OCI-LY3 (cell line): ENCODE data around the gene CAMK2G.

Experiments used
- H2AFZ ChIP-seq: fragments of 200-600, 300-600 bp; shearing (Covaris generic); 2 replicates; pipeline ENCODE4 v1.6.0; 2014; ENCODE audit warnings: antibody characterized with exemption, low read depth, low read length
- H3K27ac ChIP-seq: fragments of 200-600, 300-600 bp; sonication (generic); 2 replicates; pipeline ENCODE4 v1.5.1; 2014; ENCODE audit warnings: mild to moderate bottlenecking, low read length, moderate library complexity, mixed read lengths
- H3K27me3 ChIP-seq: fragments of 200-600, 300-600 bp; sonication (generic); 2 replicates; pipeline ENCODE4 v1.6.1; 2014; ENCODE audit warnings: low read depth, low read length, mixed read lengths
- H3K36me3 ChIP-seq: fragments of 200-600, 300-600 bp; sonication (generic); replicated peaks from 2 replicates; pipeline ENCODE3; 2014; ENCODE audit warnings: low read depth, low read length, mixed read lengths
- H3K4me1 ChIP-seq: fragments of 300-600, 200-600 bp; sonication (generic); 2 replicates; pipeline ENCODE4 v1.6.1; 2014; ENCODE audit warnings: low read length, mixed read lengths
- H3K4me2 ChIP-seq: fragments of 200-600, 300-600 bp; sonication (generic); 2 replicates; pipeline ENCODE4 v1.6.1; 2014; ENCODE audit warnings: low read length, mixed read lengths
- H3K4me3 ChIP-seq: fragments of 300-600, 200-600 bp; sonication (generic); 2 replicates; pipeline ENCODE4 v1.5.1; 2014; ENCODE audit warnings: antibody characterized with exemption, mild to moderate bottlenecking, low read length, moderate library complexity
- H3K79me2 ChIP-seq: fragments of 300-600, 200-600 bp; shearing (Covaris generic); 2 replicates; pipeline ENCODE4 v1.6.1; 2014; ENCODE audit warnings: mild to moderate bottlenecking, low read length, mixed read lengths
- H3K9ac ChIP-seq: fragments of 300-600, 200-600 bp; shearing (Covaris generic); 2 replicates; pipeline ENCODE4 v1.6.0; 2014; ENCODE audit warnings: mild to moderate bottlenecking, low read length, moderate library complexity
- H3K9me3 ChIP-seq: fragments of 200-600, 300-600 bp; shearing (Covaris generic); 2 replicates; pipeline ENCODE4 v1.6.1; 2014; ENCODE audit warnings: low read length, mixed read lengths; ENCODE audit not compliant: insufficient read depth
- H4K20me1 ChIP-seq: fragments of 200-600, 300-600 bp; sonication (generic); 2 replicates; pipeline ENCODE4 v1.6.1; 2016; ENCODE audit warnings: low read length, mixed read lengths; ENCODE audit not compliant: insufficient read depth
- EZH2phosphoT487 ChIP-seq: fragments of 200-600 bp; shearing (Covaris generic); IDR thresholded peaks from 2 replicates; pipeline ENCODE4 v1.6.1; 2018; ENCODE audit warnings: antibody characterized with exemption, mixed run types, low read depth
- TF ChIP-seq, protein P1 (sequence below): fragments of 200-600, 300-600 bp; sonication (generic); IDR thresholded peaks from 2 replicates; pipeline ENCODE4 v1.5.1; 2014; ENCODE audit warnings: antibody characterized with exemption, low read length, low read depth

Gene CAMK2G

DNA sequence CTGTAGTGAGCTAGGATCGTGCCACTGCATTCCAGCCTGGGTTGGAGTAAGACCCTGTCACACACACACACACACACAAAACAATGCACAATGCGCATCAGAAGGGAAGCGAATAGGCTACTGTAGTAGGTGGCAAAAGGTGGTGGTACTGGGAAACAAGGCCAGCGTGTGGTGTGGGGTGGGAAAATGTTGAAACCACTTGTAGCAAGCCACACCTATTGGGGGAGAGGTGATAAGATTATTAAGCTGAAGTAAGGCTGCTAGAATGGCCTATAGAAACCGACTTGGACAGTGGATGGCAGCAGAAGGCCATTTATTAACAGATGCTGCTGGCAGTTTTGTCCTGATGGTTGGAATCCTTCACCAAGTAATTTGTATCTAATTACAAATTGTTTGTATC is 99.7 kb downstream of the CAMK2G start:
- Histone ChIP-seq H3K9me3 (no peaks in the 10 kb centered on the region), H4K20me1 (0 out of 2 replicates have a peak, but pooled peaks cover 7% of the 10 kb centered on the region), H2AFZ (no peak overlapping the region), H3K27me3 (no peaks in the 10 kb centered on the region), H3K9ac (peak overlapping the region; percentile 44), H3K4me1 (peaks cover 16% of the 10 kb centered on the region), H3K36me3 (peaks cover 35% of the 10 kb centered on the region), H3K4me2 (peak overlapping the region; percentile 89), H3K4me3 (peak overlapping the region; percentile 90), H3K27ac (no peak overlapping the region), H3K79me2 (peaks cover 48% of the 10 kb centered on the region)
- no peak for TF ChIP-seq EZH2phosphoT487
- TF ChIP-seq, protein P1, sequence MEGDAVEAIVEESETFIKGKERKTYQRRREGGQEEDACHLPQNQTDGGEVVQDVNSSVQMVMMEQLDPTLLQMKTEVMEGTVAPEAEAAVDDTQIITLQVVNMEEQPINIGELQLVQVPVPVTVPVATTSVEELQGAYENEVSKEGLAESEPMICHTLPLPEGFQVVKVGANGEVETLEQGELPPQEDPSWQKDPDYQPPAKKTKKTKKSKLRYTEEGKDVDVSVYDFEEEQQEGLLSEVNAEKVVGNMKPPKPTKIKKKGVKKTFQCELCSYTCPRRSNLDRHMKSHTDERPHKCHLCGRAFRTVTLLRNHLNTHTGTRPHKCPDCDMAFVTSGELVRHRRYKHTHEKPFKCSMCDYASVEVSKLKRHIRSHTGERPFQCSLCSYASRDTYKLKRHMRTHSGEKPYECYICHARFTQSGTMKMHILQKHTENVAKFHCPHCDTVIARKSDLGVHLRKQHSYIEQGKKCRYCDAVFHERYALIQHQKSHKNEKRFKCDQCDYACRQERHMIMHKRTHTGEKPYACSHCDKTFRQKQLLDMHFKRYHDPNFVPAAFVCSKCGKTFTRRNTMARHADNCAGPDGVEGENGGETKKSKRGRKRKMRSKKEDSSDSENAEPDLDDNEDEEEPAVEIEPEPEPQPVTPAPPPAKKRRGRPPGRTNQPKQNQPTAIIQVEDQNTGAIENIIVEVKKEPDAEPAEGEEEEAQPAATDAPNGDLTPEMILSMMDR = no peak

DNA sequence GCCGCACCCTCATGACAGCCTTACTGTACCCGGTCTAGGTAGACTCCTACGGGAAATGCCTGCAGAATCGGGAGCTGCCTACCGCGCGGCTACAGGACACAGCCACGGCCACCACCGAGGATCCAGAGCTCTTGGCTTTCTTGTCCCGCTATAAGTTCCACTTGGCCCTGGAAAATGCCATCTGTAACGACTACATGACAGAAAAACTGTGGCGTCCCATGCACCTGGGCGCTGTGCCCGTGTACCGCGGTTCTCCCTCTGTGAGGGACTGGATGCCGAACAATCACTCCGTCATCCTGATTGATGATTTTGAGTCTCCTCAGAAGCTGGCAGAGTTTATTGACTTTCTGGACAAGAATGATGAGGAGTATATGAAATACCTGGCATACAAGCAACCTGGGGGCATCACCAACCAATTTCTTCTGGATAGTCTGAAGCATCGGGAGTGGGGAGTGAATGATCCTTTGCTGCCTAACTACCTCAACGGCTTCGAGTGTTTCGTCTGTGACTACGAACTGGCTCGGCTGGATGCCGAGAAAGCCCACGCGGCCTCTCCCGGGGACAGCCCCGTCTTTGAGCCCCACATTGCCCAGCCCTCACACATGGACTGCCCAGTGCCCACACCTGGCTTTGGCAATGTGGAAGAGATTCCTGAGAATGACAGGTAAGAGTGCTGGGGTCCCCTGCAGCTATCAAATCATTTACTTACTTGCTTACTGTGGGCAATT is 101.0 kb downstream of the CAMK2G start:
- Histone ChIP-seq H3K9ac (peak overlapping the region; percentile 78), H3K27ac (peak overlapping the region; percentile 81), H3K4me2 (peak overlapping the region; percentile 89), H3K4me3 (peak overlapping the region; percentile 90), H3K4me1 (peaks cover 27% of the 10 kb centered on the region), H3K9me3 (no peaks in the 10 kb centered on the region), H3K27me3 (no peaks in the 10 kb centered on the region), H4K20me1 (0 out of 2 replicates have a peak, but pooled peaks cover 7% of the 10 kb centered on the region), H2AFZ (no peak overlapping the region), H3K36me3 (peaks cover 42% of the 10 kb centered on the region), H3K79me2 (peaks cover 46% of the 10 kb centered on the region)
- TF ChIP-seq EZH2phosphoT487 = no peak
- TF ChIP-seq, protein P1 = no peak

DNA sequence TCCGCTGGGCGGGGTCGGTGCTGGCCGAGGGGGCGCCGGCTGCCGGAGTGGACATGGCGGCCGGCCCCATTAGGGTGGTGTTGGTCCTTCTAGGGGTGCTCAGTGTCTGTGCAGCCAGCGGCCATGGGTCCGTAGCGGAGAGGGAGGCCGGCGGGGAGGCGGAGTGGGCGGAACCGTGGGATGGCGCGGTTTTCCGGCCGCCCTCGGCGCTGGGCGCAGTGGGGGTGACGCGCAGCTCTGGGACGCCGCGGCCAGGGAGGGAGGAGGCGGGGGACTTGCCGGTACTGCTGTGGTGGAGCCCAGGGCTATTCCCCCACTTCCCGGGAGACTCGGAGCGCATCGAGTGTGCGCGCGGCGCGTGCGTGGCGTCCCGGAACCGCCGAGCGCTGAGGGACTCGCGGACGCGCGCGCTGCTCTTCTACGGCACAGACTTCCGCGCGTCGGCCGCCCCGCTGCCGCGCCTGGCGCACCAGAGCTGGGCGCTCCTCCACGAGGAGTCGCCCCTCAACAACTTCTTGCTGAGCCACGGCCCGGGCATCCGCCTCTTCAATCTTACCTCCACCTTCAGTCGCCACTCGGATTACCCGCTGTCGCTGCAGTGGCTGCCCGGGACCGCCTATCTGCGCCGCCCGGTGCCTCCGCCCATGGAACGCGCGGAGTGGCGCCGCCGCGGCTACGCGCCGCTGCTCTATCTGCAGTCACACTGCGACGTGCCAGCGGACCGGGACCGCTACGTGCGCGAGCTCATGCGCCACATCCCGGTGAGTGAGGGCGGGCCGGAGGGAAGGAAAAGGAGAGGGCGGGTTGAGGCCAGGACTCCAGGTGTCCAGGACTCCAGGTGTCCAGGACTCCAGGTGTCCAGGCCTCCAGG is 101.8 kb downstream of the CAMK2G start:
- H3K36me3 ChIP-seq = peaks cover 45% of the 10 kb centered on the region
- H3K79me2 ChIP-seq = peaks cover 46% of the 10 kb centered on the region
- H3K9me3 ChIP-seq = no peaks in the 10 kb centered on the region
- no peaks in the 10 kb centered on the region for H3K27me3 ChIP-seq
- H3K4me2 ChIP-seq = peak overlapping the region; percentile 89
- peak overlapping the region; percentile 81 for H3K27ac ChIP-seq
- peak overlapping the region; percentile 22; the same call in 1 of the 2 replicates for H2AFZ ChIP-seq
- H3K9ac ChIP-seq = peak overlapping the region; percentile 78
- TF ChIP-seq, protein P1 = peak; percentile 6; the same call in 1 of the 2 replicates
- no peak for TF ChIP-seq EZH2phosphoT487
- H4K20me1 ChIP-seq = 0 out of 2 replicates have a peak, but pooled peaks cover 7% of the 10 kb centered on the region
- peaks cover 30% of the 10 kb centered on the region for H3K4me1 ChIP-seq
- H3K4me3 ChIP-seq = peak overlapping the region; percentile 90
